K562 (cell line): ENCODE data around the gene ZC3H10. TPM values are rescaled to one million over a fixed set of nuclear protein-coding genes. Genes with fewer than 3 reads are reported as not detected.

ENCODE experiments used
- BMI1 ChIP-seq: fragments of 150-350 bp; IDR thresholded peaks from 2 replicates; pipeline ENCODE4 v1.6.1; 2014; ENCODE audit warnings: low read length
- C11orf30 ChIP-seq: fragments of 450-650 bp; IDR thresholded peaks from 2 replicates; pipeline ENCODE4 v1.6.1; 2016; ENCODE audit warnings: low read depth, mild to moderate bottlenecking
- HNRNPH1 ChIP-seq: fragments of 200-400 bp; formaldehyde crosslinking; optimal IDR thresholded peaks from 2 replicates; pipeline ENCODE3; 2017; ENCODE audit warnings: low read depth, mild to moderate bottlenecking, low read length, moderate library complexity
- LARP7 ChIP-seq: fragments of 450-650 bp; IDR thresholded peaks from 2 replicates; pipeline ENCODE4 v1.6.1; 2016
- REST ChIP-seq, 2 experiments: fragments of 450-650 bp; formaldehyde crosslinking in 1 of 2; IDR thresholded peaks; 2 replicates each; pipeline versions ENCODE4 v1.4.0 to v1.6.1; 2014 to 2020; ENCODE audit warnings: mild to moderate bottlenecking in 2 of 2, borderline replicate concordance in 1 of 2, low read depth in 1 of 2
- TAF7 ChIP-seq: fragments of 450-650 bp; IDR thresholded peaks from 2 replicates; pipeline ENCODE4 v1.6.1; 2016; ENCODE audit warnings: missing genetic modification characterization, missing compliant biosample characterization
- TBP ChIP-seq: optimal IDR thresholded peaks from 2 replicates; pipeline ENCODE3; 2011; ENCODE audit warnings: low read depth, low read length, improper control_type of control experiment
- TEAD4 ChIP-seq, 2 experiments: sonication (generic) in 1 of 2; formaldehyde crosslinking in 1 of 2; IDR thresholded peaks; 2 replicates each; pipeline versions ENCODE4 v1.6.1 to v1.8.0; 2012 to 2022; ENCODE audit warnings: borderline replicate concordance in 1 of 2, inconsistent platforms in 1 of 2, low read length in 1 of 2, mild to moderate bottlenecking in 1 of 2, missing genetic modification reagents in 1 of 2
- ZNF24 ChIP-seq: fragments of 450-650 bp; IDR thresholded peaks from 2 replicates; pipeline ENCODE4 v1.6.1; 2016
- ZNF398 ChIP-seq: fragments of 250-450 bp; sonication (Bioruptor Pico); IDR thresholded peaks from 2 replicates; pipeline ENCODE4 v1.8.0; 2021; ENCODE audit warnings: moderate library complexity, mild to moderate bottlenecking, inconsistent platforms
- ZNF75A ChIP-seq: fragments of 450-650 bp; formaldehyde crosslinking; IDR thresholded peaks from 2 replicates; pipeline ENCODE4 v1.4.0; 2020; ENCODE audit warnings: mild to moderate bottlenecking
- polyA plus RNA-seq, 8 experiments: library from polyadenylated mRNA; depleted of rRNA in 4 of 8; stranded (reverse) in 5 of 8; unstranded in 3 of 8; fragments of >200 nt; fragmentation: Nextera tagmentation in 2 of 8; fragmentation: Illumina TruSeq in 1 of 8; extraction: Ambion mirVana in 2 of 8; extraction: Trizol in 1 of 8; gene quantifications; 2 replicates each; pipeline versions ENCODE4 v1.2.1 to v1.2.3, GENCODE V29; 2011 to 2014; ENCODE audit warnings: inconsistent platforms in 1 of 8, missing spikeins in 1 of 8
- total RNA-seq, 7 experiments: library from RNA; depleted of rRNA in 6 of 7; stranded (reverse); fragments of >200 nt in 6 of 7; fragmentation: Illumina TruSeq in 2 of 7; extraction: Trizol in 2 of 7; gene quantifications; 2 replicates each; pipeline versions ENCODE4 v1.2.1 to v1.2.3, GENCODE V29; 2011 to 2021; ENCODE audit warnings: low replicate concordance in 1 of 7

ZC3H10 gene
- total and polyA plus RNA-seq, 9 of the 15 experiments (the other 6 are each of a cell fraction or from before 2014, with no cell fraction given) = 0.31 to 4.1 (median 1.6) TPM

GRCh38 chr12:56103823-56104108, 14.3 kb upstream of the ZC3H10 start (continued):
- no peak for TF ChIP-seq ZNF398
- no peak for TF ChIP-seq HNRNPH1
- no peak for TF ChIP-seq REST (IDR thresholded peaks at IDR 0.05; ENCODE audit: borderline replicate concordance)
- TF ChIP-seq REST (CRISPR knock-in tag; IDR thresholded peaks at IDR 0.05; ENCODE audit: low read depth) = no peak
- TF ChIP-seq TEAD4 (IDR thresholded peaks at IDR 0.05; ENCODE audit: low read length) = no peak
- no peak for TF ChIP-seq TEAD4 (CRISPR knock-in tag; IDR thresholded peaks at IDR 0.05; ENCODE audit: borderline replicate concordance)
- no peak for TF ChIP-seq BMI1
- TF ChIP-seq ZNF75A (CRISPR knock-in tag) = no peak
- peak; percentile 68; the same call in 1 of the 2 replicates for TF ChIP-seq TAF7
- TF ChIP-seq TBP = no peak
- 0 out of 2 replicates have a peak, but pooled peaks have one; percentile 34 for TF ChIP-seq LARP7
- 0 out of 2 replicates have a peak, but pooled peaks have one; percentile 7 for TF ChIP-seq ZNF24
- no peak for TF ChIP-seq C11orf30
